HTR-8/SVneo (cell line): ENCODE results near the gene MCC.

ENCODE experiments used
- DNase-seq: peaks from one replicate; pipeline ENCODE4 v3.0.0; 2011; ENCODE audit warnings: low spot score, mixed read lengths; ENCODE audit not compliant: insufficient read length
- FAIRE-seq: peaks from 2 replicates; lab custom pipeline; 2011; peaks lifted over from hg19 to GRCh38; lab: Jason Lieb, UNC

Gene MCC

GRCh38 chr5:113106821-113107220 lies 381.4 kb downstream of the MCC start:
- FAIRE-seq (no peak), DNase-seq (no peak)

GRCh38 chr5:113105693-113106280 lies 382.5 kb downstream of the MCC start:
- DNase-seq, result no peak
- FAIRE-seq, result no peak

GRCh38 chr5:113103330-113103729 lies 384.9 kb downstream of the MCC start:
- no peak for FAIRE-seq
- no peak for DNase-seq

GRCh38 chr5:113102121-113102531 lies 386.1 kb downstream of the MCC start:
- no peak for FAIRE-seq
- no peak for DNase-seq

- DNase-seq, result no peak
- FAIRE-seq, result no peak
Observed at GRCh38 chr5:113100981-113101380, 387.3 kb downstream of the MCC start.

GRCh38 chr5:113099822-113100221 lies 388.4 kb downstream of the MCC start:
- DNase-seq, result no peak
- FAIRE-seq, result no peak

- no peak for DNase-seq
- FAIRE-seq, result no peak
Observed at GRCh38 chr5:113098378-113098777, 389.9 kb downstream of the MCC start.

GRCh38 chr5:113095831-113096230 lies 392.4 kb downstream of the MCC start:
- DNase-seq (no peak), FAIRE-seq (no peak)

GRCh38 chr5:113093558-113093957 lies 394.7 kb downstream of the MCC start:
- no peak for DNase-seq

GRCh38 chr5:113092683-113093082 lies 395.6 kb downstream of the MCC start:
- no peak for FAIRE-seq
- DNase-seq, result no peak

More at GRCh38 chr5:113093558-113093957, 394.7 kb downstream of the MCC start:
- no peak for FAIRE-seq

- FAIRE-seq (no peak), DNase-seq (no peak)
Observed at GRCh38 chr5:113091622-113092021, 396.6 kb downstream of the MCC start.

GRCh38 chr5:113090336-113091106 lies 397.7 kb downstream of the MCC start:
- DNase-seq, result no peak
- FAIRE-seq, result no peak

GRCh38 chr5:113089653-113090335 lies 398.5 kb downstream of the MCC start:
- DNase-seq, result no peak

GRCh38 chr5:113087976-113088514 lies 400.2 kb downstream of the MCC start:
- DNase-seq, result no peak
- no peak for FAIRE-seq

More at GRCh38 chr5:113089653-113090335, 398.5 kb downstream of the MCC start:
- no peak for FAIRE-seq

- FAIRE-seq, result no peak
- DNase-seq, result no peak
Observed at GRCh38 chr5:113085880-113086409, 402.3 kb downstream of the MCC start.

GRCh38 chr5:113085084-113085414 lies 403.2 kb downstream of the MCC start:
- FAIRE-seq (no peak), DNase-seq (no peak)

- DNase-seq (no peak), FAIRE-seq (no peak)
Observed at GRCh38 chr5:113084402-113085083, 403.7 kb downstream of the MCC start.

GRCh38 chr5:113083481-113083880 lies 404.8 kb downstream of the MCC start:
- DNase-seq, result no peak
- FAIRE-seq, result no peak

GRCh38 chr5:113082547-113082905 lies 405.7 kb downstream of the MCC start:
- FAIRE-seq (no peak), DNase-seq (no peak)

GRCh38 chr5:113081881-113082546 lies 406.2 kb downstream of the MCC start:
- FAIRE-seq (no peak), DNase-seq (no peak)
